Liver (tissue), 3 donors: Measurements from ENCODE around the gene SOX11.

Source experiments
- CTCF ChIP-seq: fragments of 150-350 bp; IDR thresholded peaks from 2 replicates; pipeline ENCODE4 v1.5.1; 2017; ENCODE audit warnings: improper control_type of control experiment, low read depth, low read length; ENCODE audit not compliant: missing input control
- EGR1 ChIP-seq, 2 donors: IDR thresholded peaks; 2 replicates each; pipeline ENCODE4 v1.6.1; 2016 to 2018; ENCODE audit warnings: antibody characterized with exemption in 2 of 2, low read depth in 2 of 2
- GABPA ChIP-seq, 2 donors: IDR thresholded peaks in 1 of 2; conservative IDR thresholded peaks in 1 of 2; 2 replicates each; pipeline ENCODE4 v1.6.1; 2016; ENCODE audit warnings: antibody characterized with exemption in 2 of 2, mild to moderate bottlenecking in 1 of 2, moderate library complexity in 1 of 2
- ZBTB33 ChIP-seq: IDR thresholded peaks from 2 replicates; pipeline ENCODE4 v1.6.1; 2016; ENCODE audit warnings: antibody characterized with exemption
- donor health status: healthy.
- donor health status: healthy.

GRCh38 chr2:5730386-5730785 is 38.2 kb downstream of the SOX11 start:
- TF ChIP-seq CTCF (no peak), ZBTB33 (no peak), EGR1 (IDR thresholded peaks at IDR 0.05; ENCODE audit: low read depth in 2 of 2) (no peak), GABPA (IDR thresholded peaks at IDR 0.05 in 1 of 2, conservative IDR thresholded peaks at IDR 0.05 in 1 of 2) (no peak)
